GM21528 (cell line): Measurements from ENCODE around the gene GANC.
"Not testable (repeated sequence)": the region's sequence is repeated elsewhere in the genome, so short reads cannot be mapped to it uniquely, and the experiment has no call there.

Source experiments
- ATAC-seq: cut with Tn5 transposase; IDR thresholded peaks from one replicate; pipeline ENCODE4 v1.9.1; 2021; ENCODE audit warnings: mild to moderate bottlenecking, moderate library complexity; ENCODE audit not compliant: unreplicated experiment, low FRiP score

Gene GANC

DNA sequence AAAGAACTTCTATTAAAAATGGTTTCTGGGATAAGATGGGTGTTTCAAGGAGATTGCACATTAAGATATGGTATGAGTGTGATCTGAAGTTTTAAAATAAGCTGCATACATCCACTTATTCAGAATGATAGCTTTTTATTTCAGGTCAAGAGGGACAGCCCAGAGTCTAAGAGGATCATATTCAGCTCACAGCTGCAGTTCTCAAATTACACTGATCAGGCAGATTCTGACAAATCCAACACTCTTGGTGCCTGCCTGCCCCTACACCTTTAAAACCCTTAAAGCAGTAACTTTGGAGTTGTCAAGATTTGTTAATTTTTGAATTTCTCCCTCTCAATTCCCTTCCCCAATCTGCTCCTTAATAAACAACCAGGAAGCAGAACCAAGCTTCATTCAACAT lies 9.3 kb downstream of the GANC start:
- ATAC-seq, result no peak

- no peak for ATAC-seq
Observed at GRCh38 chr15:42282926-42283325, 9.9 kb downstream of the GANC start.

DNA sequence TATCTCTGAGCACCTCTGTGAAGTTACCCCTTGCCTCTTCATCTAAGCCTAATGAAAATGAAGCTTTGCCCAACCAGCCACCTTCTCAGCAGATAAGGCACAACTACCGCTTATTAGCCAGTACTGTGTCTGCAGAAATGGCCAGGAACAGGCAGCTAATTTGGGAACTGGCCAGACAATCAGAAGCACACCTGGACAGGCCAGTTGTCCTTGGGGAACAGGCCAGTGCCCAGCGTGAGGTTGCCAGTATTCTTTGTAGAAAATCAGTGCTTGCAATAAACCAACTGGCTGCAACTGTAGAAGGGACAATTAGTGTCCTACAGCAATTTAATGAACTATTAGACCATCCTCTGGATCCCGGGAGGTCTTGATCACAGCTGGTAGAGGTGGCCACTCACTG lies 10.7 kb downstream of the GANC start:
- no peak for ATAC-seq

- no peak for ATAC-seq
Observed at GRCh38 chr15:42284551-42284950, 11.6 kb downstream of the GANC start.

DNA sequence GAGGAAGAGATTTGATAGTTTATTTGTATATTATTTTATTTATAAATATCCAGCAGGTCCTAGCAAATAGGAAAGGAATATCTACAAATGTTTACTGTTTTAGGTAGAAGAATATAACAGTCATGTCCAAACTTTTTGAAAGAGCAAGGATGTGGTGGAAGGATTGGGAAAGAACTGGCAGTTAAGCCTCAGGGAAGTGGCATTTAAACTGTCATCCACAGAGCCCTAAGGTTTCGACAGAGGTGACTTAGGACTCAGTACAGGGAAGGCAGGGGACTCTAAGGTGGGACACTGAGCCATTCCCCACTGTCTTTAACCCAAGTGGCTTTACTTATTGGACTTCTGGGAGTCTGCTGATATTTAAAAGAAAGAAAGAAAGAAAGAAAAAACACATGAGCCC lies 12.0 kb downstream of the GANC start:
- no peak for ATAC-seq

DNA sequence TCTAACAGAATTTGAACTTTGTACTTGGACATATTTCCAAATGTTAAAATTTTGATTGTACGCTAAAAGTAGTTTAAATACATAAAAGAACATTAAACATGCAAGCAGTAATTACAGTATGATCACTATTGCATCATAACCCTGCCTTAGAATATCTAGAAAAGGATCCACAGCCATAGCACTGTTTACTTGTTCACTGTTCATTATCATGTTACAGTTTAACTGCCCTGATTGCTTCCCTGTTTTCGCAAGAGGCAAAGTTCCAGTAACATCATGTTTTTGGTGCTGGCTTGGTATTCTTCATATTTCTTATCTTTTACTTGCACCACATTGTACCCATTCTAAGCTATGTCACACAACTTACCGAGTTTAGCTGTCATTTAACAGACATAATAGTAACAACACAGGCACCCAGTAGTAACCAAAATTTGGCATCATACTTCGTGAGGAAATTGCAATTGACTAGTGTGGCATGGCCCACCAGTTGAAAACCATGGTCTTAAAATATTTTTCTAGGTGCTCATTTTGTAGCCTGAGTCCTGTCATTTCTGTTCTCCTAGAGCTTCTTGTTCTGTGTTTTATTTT lies 13.5 kb downstream of the GANC start:
- ATAC-seq, result no peak

DNA sequence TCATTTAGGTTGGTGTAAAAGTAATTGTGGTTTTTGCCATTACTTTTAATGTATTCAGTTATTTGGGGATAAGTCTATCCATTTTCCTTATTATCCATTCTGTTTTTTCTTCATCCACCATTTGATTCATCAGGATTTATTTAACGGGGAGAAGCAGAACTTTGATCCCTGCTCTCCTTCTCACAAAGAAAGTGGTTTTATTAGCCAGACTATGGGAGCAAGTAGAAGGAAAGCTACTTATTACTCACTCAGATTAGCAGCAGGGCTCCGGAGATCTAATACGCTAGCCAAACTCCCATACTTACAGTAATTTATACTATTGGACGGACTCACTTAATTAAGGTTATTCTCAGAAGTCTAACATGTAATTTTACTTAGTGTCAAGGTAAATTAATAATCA lies 14.9 kb downstream of the GANC start:
- ATAC-seq, result no peak

DNA sequence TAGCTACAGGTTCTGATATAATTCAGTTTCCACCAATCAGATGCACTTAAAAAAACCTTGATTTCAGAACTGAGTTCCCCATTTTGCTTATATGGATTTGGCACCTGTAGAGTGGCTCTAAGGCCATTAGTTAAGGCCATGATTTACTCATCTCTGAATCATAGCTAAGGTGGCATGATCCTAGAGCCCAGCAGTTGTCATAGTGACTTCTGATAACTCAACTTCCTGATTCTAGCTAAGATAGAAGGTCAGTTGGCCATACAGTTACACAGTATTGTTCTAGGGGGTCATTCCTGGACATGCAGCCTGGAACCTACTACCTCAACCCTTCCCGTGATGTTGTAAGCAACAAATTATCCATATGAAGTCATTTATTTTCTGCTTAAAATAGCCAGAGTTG lies 16.2 kb downstream of the GANC start:
- ATAC-seq, result no peak

DNA sequence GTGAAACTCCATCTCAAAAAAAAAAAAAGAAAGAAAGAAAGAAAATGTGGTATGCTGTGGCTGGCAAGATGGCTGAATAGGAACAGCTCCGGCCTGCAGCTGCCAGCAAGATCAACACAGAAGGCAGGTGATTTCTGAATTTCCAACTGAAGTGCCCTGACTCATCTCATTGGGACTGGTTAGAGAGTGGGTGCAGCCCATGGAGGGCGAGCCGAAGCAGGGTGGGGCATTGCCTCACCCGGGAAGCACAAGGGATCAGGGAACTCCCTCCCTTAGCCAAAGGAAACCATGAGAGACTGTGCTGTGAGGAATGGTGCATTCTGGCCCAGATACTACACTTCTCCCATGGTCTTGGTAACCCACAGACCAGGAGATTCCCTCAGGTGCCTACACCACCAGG lies 28.0 kb downstream of the GANC start:
- not testable (repeated sequence) for ATAC-seq

- ATAC-seq, result no peak
Observed at GRCh38 chr15:42306681-42307080, 33.7 kb downstream of the GANC start.

DNA sequence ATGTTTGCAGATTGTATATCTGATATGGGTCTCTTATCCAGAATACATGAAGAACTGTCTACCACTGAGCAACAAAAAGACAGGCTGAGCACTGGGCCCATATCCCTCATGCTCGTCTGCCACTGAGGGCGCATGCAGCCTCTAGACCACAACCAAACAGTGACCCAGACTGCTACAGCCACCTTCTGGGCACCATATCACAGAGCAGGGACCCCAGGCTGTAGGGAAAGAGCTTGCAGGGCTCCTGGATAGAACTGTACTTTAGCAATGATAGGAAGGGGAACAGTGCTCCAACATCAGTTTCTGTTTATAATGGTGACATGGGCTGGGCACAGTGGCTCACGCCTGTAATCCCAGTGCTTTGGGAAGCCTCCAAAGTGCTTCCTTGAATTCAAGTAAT lies 40.5 kb downstream of the GANC start:
- ATAC-seq, result no peak

GRCh38 chr15:42314818-42315217 lies 41.8 kb downstream of the GANC start:
- no peak for ATAC-seq

DNA sequence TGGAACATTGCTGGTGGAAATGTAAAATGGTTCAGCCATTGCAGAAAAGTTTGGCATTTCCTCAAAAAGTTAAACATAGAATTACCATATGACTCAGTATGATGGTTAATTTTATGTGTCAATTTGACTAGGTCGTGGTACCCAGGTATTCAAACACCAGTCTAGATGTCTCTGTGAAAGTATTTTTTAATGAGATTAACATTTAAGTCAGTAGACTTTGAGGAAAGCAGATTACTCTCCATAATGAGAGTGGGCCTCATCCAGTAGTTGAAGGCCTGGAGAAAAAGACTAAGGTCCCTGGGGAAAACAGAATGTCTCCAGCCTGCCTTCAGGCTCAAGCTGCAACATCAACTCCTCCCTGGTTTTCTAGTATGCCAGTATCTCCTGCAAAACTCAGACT lies 42.5 kb downstream of the GANC start:
- no peak for ATAC-seq

GRCh38 chr15:42316282-42316805 lies 43.3 kb downstream of the GANC start:
- not testable (repeated sequence) for ATAC-seq

DNA sequence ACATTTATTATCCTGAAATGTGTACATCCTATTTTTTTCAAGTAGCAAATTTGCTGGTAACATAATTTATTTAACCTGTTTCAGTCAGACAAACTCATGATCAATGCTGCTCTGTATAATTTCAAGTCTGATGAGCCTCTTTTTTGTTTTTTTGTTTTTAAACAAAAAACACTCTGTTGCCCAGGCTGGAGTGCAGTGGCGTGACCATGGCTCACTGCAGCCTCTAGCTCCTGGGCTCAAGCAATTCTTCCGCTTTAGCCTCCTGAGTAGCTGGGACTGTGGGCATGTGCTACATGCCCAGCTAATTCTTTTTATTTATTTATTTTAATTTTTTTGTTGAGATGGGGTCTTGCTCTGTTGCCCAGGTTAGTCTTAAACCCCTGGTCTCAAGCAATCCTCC lies 46.2 kb downstream of the GANC start:
- ATAC-seq, result no peak

DNA sequence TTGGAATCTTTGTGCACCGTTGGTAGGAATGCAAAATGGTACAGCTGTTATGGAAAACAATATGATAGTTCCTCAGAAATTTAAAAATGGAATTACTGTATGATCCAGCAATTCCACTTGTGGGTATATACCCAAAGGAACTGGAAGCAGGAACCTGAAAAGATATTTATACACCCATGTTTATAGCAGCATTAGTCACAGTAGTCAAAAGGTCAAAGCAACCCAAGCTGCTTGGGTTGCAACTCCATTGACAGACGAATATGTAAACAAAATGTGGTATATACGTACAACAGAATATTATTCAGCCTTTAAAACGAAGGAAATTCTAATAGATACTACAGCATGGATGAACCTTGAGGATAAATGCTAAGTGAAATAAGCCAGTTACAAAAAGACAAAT lies 51.3 kb downstream of the GANC start:
- no peak for ATAC-seq

GRCh38 chr15:42329161-42329560 lies 56.2 kb downstream of the GANC start:
- ATAC-seq, result no peak

- ATAC-seq, result no peak
Observed at GRCh38 chr15:42329992-42330391, 57.0 kb downstream of the GANC start.

- no peak for ATAC-seq
Observed at GRCh38 chr15:42331235-42331634, 58.2 kb downstream of the GANC start.

- no peak for ATAC-seq
Observed at GRCh38 chr15:42332331-42332730, 59.3 kb downstream of the GANC start.

- ATAC-seq, result no peak
Observed at GRCh38 chr15:42335074-42335473, 62.1 kb downstream of the GANC start.

GRCh38 chr15:42336650-42337049 lies 63.6 kb downstream of the GANC start:
- not testable (repeated sequence) for ATAC-seq

GRCh38 chr15:42337104-42337503 lies 64.1 kb downstream of the GANC start:
- ATAC-seq, result not testable (repeated sequence)
